H1 (cell line): ENCODE results near the gene HES3. TPM values are rescaled to one million over a fixed set of nuclear protein-coding genes. Genes with fewer than 3 reads are reported as not detected.
A peak's percentile ranks its signal among the peaks of the same experiment; 100 is the strongest.

ENCODE experiments used
- CTCF ChIA-PET: fragments of 300-600 bp; sonication (Branson Sonifier 250); formaldehyde crosslinking; loops from one replicate; lab custom pipeline; 2021; ENCODE audit not compliant: partially characterized antibody; lab: Charles Lee
- POLR2A ChIA-PET: fragments of 300-600 bp; sonication (Branson Sonifier 250); formaldehyde crosslinking; loops from one replicate; lab custom pipeline; 2021; ENCODE audit warnings: inconsistent platforms; ENCODE audit not compliant: partially characterized antibody; lab: Charles Lee
- DNase-seq, 2 experiments: peaks; one replicate each; pipeline versions ENCODE4 v3.0.0 to v3.0.0-alpha.2; 2010 to 2022; ENCODE audit warnings: low spot score in 2 of 2, low read depth in 1 of 2, mixed read lengths in 1 of 2
- FAIRE-seq: peaks from 2 replicates; lab custom pipeline; 2011; peaks lifted over from hg19 to GRCh38; lab: Jason Lieb, UNC
- H2AFZ ChIP-seq: 2 replicates; pipeline ENCODE4 v1.8.1; 2012; ENCODE audit warnings: low read length, inconsistent platforms
- H2AK5ac ChIP-seq: 2 replicates; pipeline ENCODE4 v1.6.1; 2013; ENCODE audit warnings: low read depth, low read length
- H2BK120ac ChIP-seq: replicated peaks from 2 replicates; pipeline ENCODE3; 2013; ENCODE audit warnings: low read depth, low read length, inconsistent platforms
- H2BK12ac ChIP-seq: 2 replicates; pipeline ENCODE4 v1.6.1; 2013; ENCODE audit warnings: low read depth, low read length
- H2BK15ac ChIP-seq: 2 replicates; pipeline ENCODE4 v1.6.1; 2013; ENCODE audit warnings: low read length
- H2BK20ac ChIP-seq: 2 replicates; pipeline ENCODE4 v1.6.1; 2013; ENCODE audit warnings: low read length
- H2BK5ac ChIP-seq: 2 replicates; pipeline ENCODE4 v1.6.1; 2013; ENCODE audit warnings: low read depth, low read length
- H3K14ac ChIP-seq: 2 replicates; pipeline ENCODE4 v1.6.1; 2013; ENCODE audit warnings: inconsistent platforms; ENCODE audit not compliant: insufficient read length
- H3K18ac ChIP-seq: 2 replicates; pipeline ENCODE4 v1.6.1; 2013; ENCODE audit warnings: low read length; ENCODE audit errors: extremely low read depth
- H3K23ac ChIP-seq: 2 replicates; pipeline ENCODE4 v1.6.1; 2013; ENCODE audit warnings: inconsistent platforms; ENCODE audit not compliant: insufficient read length
- H3K23me2 ChIP-seq: 2 replicates; pipeline ENCODE4 v1.6.1; 2013; ENCODE audit warnings: low read depth, low read length
- H3K27ac ChIP-seq: 2 replicates; pipeline ENCODE4 v1.6.1; 2011; ENCODE audit warnings: low read depth, low read length, inconsistent platforms
- H3K27me3 ChIP-seq, 4 experiments: replicated peaks in 1 of 4; 1 replicate in 1 of 4; 2 replicates in 3 of 4; pipeline versions ENCODE4 v1.6.1 to v1.8.1; 2011 to 2013; ENCODE audit warnings: low read length in 3 of 4, mild to moderate bottlenecking in 3 of 4, inconsistent platforms in 2 of 4, mixed read lengths in 2 of 4, moderate library complexity in 1 of 4; ENCODE audit not compliant: control insufficient read depth in 3 of 4, insufficient read depth in 3 of 4; ENCODE audit errors: extremely low read depth in 1 of 4
- H3K36me3 ChIP-seq, 4 experiments: 2 replicates each; pipeline versions ENCODE4 v1.6.1 to v1.8.1; 2011 to 2013; ENCODE audit warnings: mild to moderate bottlenecking in 4 of 4, low read length in 3 of 4, moderate library complexity in 2 of 4, control low read depth in 1 of 4, inconsistent platforms in 1 of 4; ENCODE audit not compliant: insufficient read depth in 4 of 4, control insufficient read depth in 2 of 4
- H3K4ac ChIP-seq: replicated peaks from 2 replicates; pipeline ENCODE3; 2013; ENCODE audit warnings: low read length, low read depth, mixed read lengths, inconsistent platforms; ENCODE audit not compliant: insufficient read length
- H3K4me1 ChIP-seq, 4 experiments: replicated peaks in 1 of 4; 1 replicate in 1 of 4; 2 replicates in 3 of 4; pipeline versions ENCODE4 v1.6.1 to v1.8.1; 2011 to 2013; ENCODE audit warnings: low read length in 3 of 4, inconsistent platforms in 2 of 4, mixed read lengths in 1 of 4; ENCODE audit not compliant: insufficient read depth in 4 of 4, control insufficient read depth in 3 of 4
- H3K4me2 ChIP-seq, 2 experiments: 2 replicates each; pipeline versions ENCODE4 v1.6.1 to v1.8.1; 2011 to 2013; ENCODE audit warnings: low read depth in 2 of 2, low read length in 2 of 2, control low read depth in 1 of 2, inconsistent platforms in 1 of 2, mild to moderate bottlenecking in 1 of 2; ENCODE audit not compliant: insufficient read depth in 1 of 2
- H3K4me3 ChIP-seq, 4 experiments: fragments of 200-600, 300-600 bp in 1 of 4; sonication (generic), shearing (Covaris generic), sonication (Bioruptor Twin) in 1 of 4; 2 replicates each; pipeline versions ENCODE4 v1.5.1 to v1.8.1; 2011 to 2016; ENCODE audit warnings: low read length in 4 of 4, low read depth in 3 of 4, control low read depth in 2 of 4, inconsistent platforms in 2 of 4, mild to moderate bottlenecking in 2 of 4, mixed read lengths in 1 of 4, moderate library complexity in 1 of 4; ENCODE audit not compliant: insufficient read depth in 2 of 4; ENCODE audit errors: extremely low read depth in 1 of 4
- H3K56ac ChIP-seq: replicated peaks from 2 replicates; pipeline ENCODE3; 2013; ENCODE audit warnings: low read depth, mild to moderate bottlenecking, mixed read lengths, low read length, inconsistent platforms; ENCODE audit not compliant: insufficient read length
- H3K79me1 ChIP-seq: 2 replicates; pipeline ENCODE4 v1.6.1; 2013; ENCODE audit warnings: low read depth, low read length, control low read depth
- H3K79me2 ChIP-seq, 2 experiments: 2 replicates each; pipeline versions ENCODE4 v1.6.1 to v1.8.1; 2012 to 2013; ENCODE audit warnings: low read length in 2 of 2, mild to moderate bottlenecking in 2 of 2, inconsistent platforms in 1 of 2; ENCODE audit not compliant: insufficient read depth in 2 of 2, control insufficient read depth in 1 of 2
- H3K9ac ChIP-seq, 4 experiments: replicated peaks in 1 of 4; 1 replicate in 1 of 4; 2 replicates in 3 of 4; pipeline versions ENCODE4 v1.6.1 to v1.8.1; 2011 to 2013; ENCODE audit warnings: low read depth in 3 of 4, low read length in 3 of 4, control low read depth in 2 of 4, mild to moderate bottlenecking in 2 of 4, moderate library complexity in 2 of 4, inconsistent platforms in 1 of 4; ENCODE audit errors: extremely low read depth in 1 of 4
- H3K9me3 ChIP-seq, 2 experiments: 2 replicates each; pipeline versions ENCODE4 v1.6.1 to v1.8.1; 2012 to 2013; ENCODE audit warnings: mild to moderate bottlenecking in 2 of 2, moderate library complexity in 2 of 2, control low read depth in 1 of 2, inconsistent platforms in 1 of 2, low read depth in 1 of 2, low read length in 1 of 2, mixed read lengths in 1 of 2; ENCODE audit not compliant: insufficient read depth in 2 of 2
- H4K20me1 ChIP-seq, 2 experiments: replicated peaks in 1 of 2; 2 replicates each; pipeline versions ENCODE3 to v1.8.1; 2011 to 2013; ENCODE audit warnings: inconsistent platforms in 2 of 2, low read length in 2 of 2, mild to moderate bottlenecking in 1 of 2; ENCODE audit not compliant: insufficient read depth in 2 of 2, control insufficient read depth in 1 of 2
- H4K5ac ChIP-seq: 2 replicates; pipeline ENCODE4 v1.6.1; 2013; ENCODE audit warnings: low read length, low read depth, mixed read lengths, inconsistent platforms; ENCODE audit not compliant: insufficient read length
- H4K8ac ChIP-seq: 2 replicates; pipeline ENCODE4 v1.8.0; 2013; ENCODE audit warnings: mild to moderate bottlenecking, moderate library complexity, low read length, inconsistent platforms; ENCODE audit not compliant: insufficient read depth; ENCODE audit errors: extremely low read depth
- H4K91ac ChIP-seq: replicated peaks from 2 replicates; pipeline ENCODE3; 2013; ENCODE audit warnings: low read length, mixed read lengths, inconsistent platforms; ENCODE audit not compliant: insufficient read length
- CTCF ChIP-seq, 3 experiments: IDR thresholded peaks; 1 replicate in 2 of 3; 2 replicates in 1 of 3; pipeline versions ENCODE4 v1.5.1 to v1.6.1; 2011; ENCODE audit warnings: low read length in 3 of 3, mild to moderate bottlenecking in 3 of 3, inconsistent platforms in 2 of 3, low read depth in 1 of 3, moderate library complexity in 1 of 3; ENCODE audit not compliant: insufficient read depth in 1 of 3; ENCODE audit errors: control extremely low read depth in 1 of 3
- GABPA ChIP-seq: IDR thresholded peaks from 2 replicates; pipeline ENCODE4 v1.6.1; 2011; ENCODE audit warnings: mild to moderate bottlenecking, low read length, moderate library complexity, borderline replicate concordance; ENCODE audit not compliant: insufficient read depth
- MAFK ChIP-seq: IDR thresholded peaks from 2 replicates; pipeline ENCODE4 v1.6.1; 2012; ENCODE audit warnings: low read depth, mild to moderate bottlenecking, improper control_type of control experiment, low read length
- NRF1 ChIP-seq: IDR thresholded peaks from 2 replicates; pipeline ENCODE4 v1.6.1; 2011; ENCODE audit warnings: mild to moderate bottlenecking, low read depth, low read length, improper control_type of control experiment
- RAD21 ChIP-seq, 2 experiments: IDR thresholded peaks in 1 of 2; conservative IDR thresholded peaks in 1 of 2; 2 replicates each; pipeline ENCODE4 v1.6.1; 2011; ENCODE audit warnings: low read depth in 2 of 2, low read length in 2 of 2, improper control_type of control experiment in 1 of 2, inconsistent platforms in 1 of 2, mild to moderate bottlenecking in 1 of 2, moderate library complexity in 1 of 2
- RNF2 ChIP-seq: fragments of 200-900, 300-1000 bp; sonication (generic); IDR thresholded peaks from 2 replicates; pipeline ENCODE4 v1.7.1; 2016; ENCODE audit warnings: borderline replicate concordance, low read depth, mild to moderate bottlenecking, antibody characterized with exemption, low read length; ENCODE audit not compliant: poor library complexity, severe bottlenecking; ENCODE audit errors: missing control alignments
- SIN3A ChIP-seq, 2 experiments: IDR thresholded peaks in 1 of 2; conservative IDR thresholded peaks in 1 of 2; 2 replicates each; pipeline ENCODE4 v1.6.1; 2011 to 2012; ENCODE audit warnings: low read length in 2 of 2, improper control_type of control experiment in 1 of 2, low read depth in 1 of 2, mild to moderate bottlenecking in 1 of 2
- WGBS, 2 experiments: shearing (Covaris generic) in 1 of 2; methylation state at CpG; one replicate each; pipeline versions ENCODE4 v1.1.6 to v1.1.7; 2013 to 2015; ENCODE audit warnings: low lambda C conversion rate in 2 of 2, mixed read lengths in 2 of 2, inconsistent platforms in 1 of 2, low coverage in 1 of 2, missing lambda C conversion rate in 1 of 2; ENCODE audit not compliant: insufficient replicate concordance in 2 of 2, insufficient coverage in 1 of 2, insufficient read length in 1 of 2; ENCODE audit errors: extremely low coverage in 1 of 2, missing lambda C conversion rate in 1 of 2; 5-methylcytosine and 5-hydroxymethylcytosine counted together
- polyA plus RNA-seq, 7 experiments: library from polyadenylated mRNA; depleted of rRNA in 3 of 7; stranded (reverse) in 5 of 7; unstranded in 2 of 7; fragments of >200 nt in 5 of 7; fragments of 200-250 nt in 2 of 7; gene quantifications; 1 replicate in 5 of 7; 2 replicates in 1 of 7; 4 replicates in 1 of 7; pipeline versions ENCODE4 v1.2.1 to v1.2.3, GENCODE V29; 2011 to 2013; ENCODE audit warnings: missing spikeins in 2 of 7, mixed read lengths in 2 of 7
- total RNA-seq: library from RNA; stranded (reverse); fragmentation: NEBNext Ultra II Directional; extraction: Animal tissue kit (Norgen Biotek cat#: 25700); gene quantifications from 2 replicates; pipeline ENCODE4 v1.2.1, GENCODE V29; 2021

Gene HES3
- total and polyA plus RNA-seq, 2 of the 8 experiments (the other 6 are each of a cell fraction or from before 2014, with no cell fraction given), result 38.8 to 54.3 TPM

- H4K91ac ChIP-seq, result no peak overlapping the region
- ChIA-PET POLR2A (interaction anchor here (1.3 kb wide), 1 partner anchor 43 kb away, joined by 3 read pairs; no protein-coding TSS in a partner anchor), CTCF (interaction anchor here (0.7 to 10.6 kb wide), 19 partner anchors 7 to 157 kb away, joined by 3 to 122 read pairs (median 4); partner anchors contain the start of gene GPR153)
- peaks cover 3% of the 10 kb centered on the region; the same call in 1 of the 2 replicates for H3K79me1 ChIP-seq
- H2BK15ac ChIP-seq, result no peak overlapping the region
- H2BK5ac ChIP-seq, result no peak overlapping the region
- H2BK12ac ChIP-seq, result no peak overlapping the region
- no peaks in the 10 kb centered on the region for H3K36me3 ChIP-seq
- no peak overlapping the region for H3K9ac ChIP-seq
- no peak for FAIRE-seq
- no peak overlapping the region for H3K18ac ChIP-seq
- H4K20me1 ChIP-seq, result peaks cover 3 to 4% of the 10 kb centered on the region in 2 experiments
- H2AFZ ChIP-seq, result no peak overlapping the region
- no peak overlapping the region for H4K8ac ChIP-seq
- H2BK20ac ChIP-seq, result no peak overlapping the region
- H3K4me3 ChIP-seq, result no peak overlapping the region
- H3K27ac ChIP-seq, result no peak overlapping the region
- H3K9me3 ChIP-seq, result no peaks in the 10 kb centered on the region
- H3K23ac ChIP-seq, result no peak overlapping the region
- H3K27me3 ChIP-seq, result no peaks in the 10 kb centered on the region
- H4K5ac ChIP-seq, result no peak overlapping the region
- DNase-seq, result peak in 1 of 2 experiments; percentile 71
- no peak overlapping the region for H3K4me2 ChIP-seq
- no peaks in the 10 kb centered on the region for H3K79me2 ChIP-seq
- 96% methylated on average over 26 of the region's 33 CpGs; no CpG with 5 or more reads in 1 of the 2 experiments for WGBS, 2 experiments
- no peak overlapping the region for H3K14ac ChIP-seq
- H3K56ac ChIP-seq, result no peak overlapping the region
- no peak overlapping the region for H2AK5ac ChIP-seq
- peaks cover 0 to 8% (median 3%) of the 10 kb centered on the region in 4 experiments; a peak in 4 of 7 replicates for H3K4me1 ChIP-seq
- H3K23me2 ChIP-seq, result no peaks in the 10 kb centered on the region
- H3K4ac ChIP-seq, result no peak overlapping the region
- no peak overlapping the region for H2BK120ac ChIP-seq
- TF ChIP-seq SIN3A (conservative IDR thresholded peaks at IDR 0.05 in 1 of 2, IDR thresholded peaks at IDR 0.05 in 1 of 2; ENCODE audit: low read depth in 1 of 2, low read length in 2 of 2) (0 out of 4 replicates have a peak, but pooled peaks of 1 of the 2 experiments have one; percentile 22), NRF1 (no peak), MAFK (no peak), RAD21 (IDR thresholded peaks at IDR 0.05 in 1 of 2, conservative IDR thresholded peaks at IDR 0.05 in 1 of 2; ENCODE audit: low read depth in 2 of 2, low read length in 2 of 2) (peak; percentile 69 to 82), CTCF (IDR thresholded peaks at IDR 0.05; ENCODE audit: control extremely low read depth in 1 of 3, insufficient read depth in 1 of 3, low read depth in 1 of 3, low read length in 3 of 3) (peak in 2 of 3 experiments; percentile 82 to 84; a peak in 3 of 4 replicates), GABPA (peak; percentile 38; the same call in 1 of the 2 replicates), RNF2 (no peak)
These were observed 36.9 kb downstream of the HES3 start for GRCh38 chr1:6280761-6281451.
